Activated T-cell treated with anti-CD3 and anti-CD28 coated beads for 24 hours (primary cell): ENCODE data around the gene APOBEC2.

Experiments
- DNase-seq: peaks from one replicate; pipeline ENCODE4 v3.0.0-alpha.2; 2020; ENCODE audit warnings: low read depth

Gene APOBEC2

DNA sequence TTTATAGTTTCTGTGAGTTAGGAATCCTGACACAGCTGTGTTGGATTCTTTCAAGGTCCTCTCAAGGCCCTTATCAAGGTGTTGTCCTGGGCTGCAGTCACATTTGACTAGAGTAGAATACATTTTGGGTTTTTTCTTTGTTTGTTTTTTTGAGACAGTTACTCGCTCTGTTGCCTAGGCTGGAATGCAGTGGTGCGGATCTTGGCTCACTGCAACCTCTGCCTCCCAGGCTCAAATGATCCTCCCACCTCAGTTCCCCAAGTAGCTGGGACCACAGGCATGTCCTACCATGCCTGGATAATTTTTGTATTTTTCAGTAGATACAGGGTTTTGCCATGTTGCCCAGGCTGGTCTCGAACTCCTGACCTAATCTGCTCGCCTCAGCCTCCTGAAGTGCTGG, 35.4 kb downstream of the APOBEC2 start:
- DNase-seq, result no peak

GRCh38 chr6:41090841-41091761, 38.1 kb downstream of the APOBEC2 start:
- DNase-seq, result no peak

GRCh38 chr6:41092421-41093140, 39.6 kb downstream of the APOBEC2 start:
- no peak for DNase-seq

DNA sequence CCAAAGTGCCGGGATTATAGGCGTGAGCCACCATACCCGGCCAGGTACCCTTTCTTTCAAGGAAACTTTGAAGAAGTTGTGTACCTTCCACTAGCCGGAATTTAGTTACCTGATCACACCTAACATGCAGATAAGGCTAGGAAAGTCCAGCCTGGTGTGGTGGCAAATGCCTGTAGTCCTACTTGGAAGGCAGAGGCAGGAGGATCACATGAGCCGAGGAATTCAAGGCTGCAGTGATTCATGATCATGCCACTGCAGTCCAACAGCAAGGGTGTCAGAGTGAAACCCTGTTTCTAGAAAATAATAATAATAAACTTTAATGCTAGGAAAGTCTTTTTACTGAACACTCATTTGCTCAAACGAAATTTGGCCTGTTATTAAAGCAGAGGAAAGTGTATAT, 40.7 kb downstream of the APOBEC2 start:
- DNase-seq, result no peak

- no peak for DNase-seq
These were observed 44.6 kb downstream of the APOBEC2 start for GRCh38 chr6:41097467-41098090.

DNA sequence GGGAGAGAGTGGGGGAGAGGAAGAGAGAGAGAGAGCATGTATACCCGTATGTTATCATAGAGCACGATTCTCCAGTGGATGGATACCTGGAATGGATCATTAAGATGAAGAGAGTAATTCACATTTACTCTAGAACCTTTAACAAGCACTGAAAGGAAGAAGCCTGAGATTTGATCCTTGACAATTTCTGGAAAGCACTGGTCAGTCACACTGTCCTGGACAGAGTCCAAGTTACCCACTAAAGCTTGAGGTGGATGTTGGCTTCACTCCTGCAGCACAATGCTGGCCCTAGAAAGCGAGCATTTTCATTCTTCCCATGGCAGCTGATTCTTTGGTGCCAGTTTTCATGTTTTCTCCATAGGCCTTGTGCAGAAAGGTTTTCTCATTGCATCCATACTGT, 45.4 kb downstream of the APOBEC2 start:
- DNase-seq, result no peak

DNA sequence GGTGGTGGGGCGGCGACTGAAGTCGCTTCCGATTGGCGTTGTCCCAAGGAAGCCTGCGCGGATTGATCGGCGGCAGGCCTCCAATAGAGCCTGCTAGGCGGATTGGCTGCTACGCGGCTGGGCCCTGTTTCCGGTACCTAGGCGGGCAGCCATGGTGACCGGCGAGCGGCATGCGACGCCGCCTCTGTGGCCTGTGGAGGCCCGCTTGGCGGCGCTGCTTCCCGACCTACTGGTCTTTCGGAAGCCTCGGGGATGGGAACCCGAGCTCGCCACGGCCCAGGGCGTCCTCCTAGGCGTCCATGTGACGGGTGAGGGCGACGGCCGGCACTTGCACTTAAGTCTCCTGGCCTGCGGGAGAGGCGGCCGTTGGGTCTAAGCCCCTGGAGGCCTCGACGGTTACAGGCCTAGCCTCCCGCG, 47.9 kb downstream of the APOBEC2 start:
- no peak for DNase-seq

- no peak for DNase-seq
These were observed 50.8 kb downstream of the APOBEC2 start for GRCh38 chr6:41103847-41104246.

GRCh38 chr6:41111017-41111416, 58.0 kb downstream of the APOBEC2 start:
- DNase-seq, result no peak
